Activated B cell treated with CpG ODN at 0.5 μM for 24 hours (primary cell): ENCODE results near the gene PHKA1. TPM values are rescaled to one million over a fixed set of nuclear protein-coding genes. Genes with fewer than 3 reads are reported as not detected.

ENCODE experiments used
- ATAC-seq: fragments of 200-7000 bp; cut with Tn5 transposase; one replicate; pipeline ENCODE4 v1.10.0; 2021; ENCODE audit warnings: low read depth, mild to moderate bottlenecking, moderate library complexity
- CTCF ChIA-PET: fragments of 350-600 bp; sonication (Branson Sonifier 250); formaldehyde crosslinking; loops from one replicate; lab custom pipeline; 2021; ENCODE audit warnings: antibody characterized with exemption; lab: Charles Lee
- POLR2A ChIA-PET: fragments of 350-600 bp; sonication (Branson Sonifier 250); formaldehyde crosslinking; loops from one replicate; lab custom pipeline; 2021; ENCODE audit warnings: antibody characterized with exemption; lab: Charles Lee
- DNase-seq: peaks from one replicate; pipeline ENCODE4 v3.0.0; 2022
- H3K27ac Mint-ChIP-seq: one replicate; pipeline ENCODE4 v1.8.0; 2020; ENCODE audit warnings: mixed read lengths
- H3K27me3 Mint-ChIP-seq: one replicate; pipeline ENCODE4 v1.8.0; 2021; ENCODE audit warnings: mixed read lengths
- H3K36me3 Mint-ChIP-seq: one replicate; pipeline ENCODE4 v1.8.0; 2021; ENCODE audit warnings: low read depth, mixed read lengths
- H3K4me1 Mint-ChIP-seq: one replicate; pipeline ENCODE4 v1.8.0; 2021; ENCODE audit warnings: mixed read lengths
- H3K4me3 Mint-ChIP-seq: one replicate; pipeline ENCODE4 v1.8.0; 2020; ENCODE audit warnings: mild to moderate bottlenecking, mixed read lengths
- H3K9me3 Mint-ChIP-seq: one replicate; pipeline ENCODE4 v1.8.0; 2020; ENCODE audit warnings: mixed read lengths
- CTCF ChIP-seq: fragments of 200-600 bp; IDR thresholded peaks from one replicate; pipeline ENCODE4 v1.8.0; 2022; ENCODE audit warnings: antibody characterized with exemption, mild to moderate bottlenecking
- intact Hi-C: fragments of 100-400 bp; cut with micrococcal nuclease; formaldehyde crosslinking; loops from one replicate; pipeline ENCODE4 v1.15.1; 2024
- total RNA-seq: library from RNA; stranded (reverse); gene quantifications from 2 replicates; pipeline ENCODE4 v1.2.3, GENCODE V29; 2022

PHKA1 gene
- total RNA-seq, 1 donor from 2014 or later: not detected

GRCh38 chrX:72644946-72645345, 69.2 kb downstream of the PHKA1 start:
- no peaks in the 10 kb centered on the region for H3K4me1 Mint-ChIP-seq
- ChIA-PET CTCF (no interaction called here), POLR2A (no interaction called here)
- H3K36me3 Mint-ChIP-seq: no peaks in the 10 kb centered on the region
- no peaks in the 10 kb centered on the region for H3K27me3 Mint-ChIP-seq
- no peak overlapping the region for H3K4me3 Mint-ChIP-seq
- no peak overlapping the region for H3K27ac Mint-ChIP-seq
- ATAC-seq: no peak
- intact Hi-C loops: no loop called here
- no peak for TF ChIP-seq CTCF
- DNase-seq: no peak
- H3K9me3 Mint-ChIP-seq: no peaks in the 10 kb centered on the region

GRCh38 chrX:72641611-72642010, 72.5 kb downstream of the PHKA1 start:
- ChIA-PET POLR2A (no interaction called here), CTCF (no interaction called here)
- Mint-ChIP-seq H3K4me1 (no peaks in the 10 kb centered on the region), H3K27ac (no peak overlapping the region), H3K4me3 (no peak overlapping the region), H3K9me3 (no peaks in the 10 kb centered on the region), H3K27me3 (no peaks in the 10 kb centered on the region), H3K36me3 (no peaks in the 10 kb centered on the region)
- no peak for TF ChIP-seq CTCF
- no peak for DNase-seq
- intact Hi-C loops: no loop called here
- no peak for ATAC-seq

GRCh38 chrX:72635930-72636329, 78.2 kb downstream of the PHKA1 start:
- H3K27me3 Mint-ChIP-seq: peaks cover 2% of the 10 kb centered on the region
- POLR2A ChIA-PET: no interaction called here
- no peak for ATAC-seq

GRCh38 chrX:72634331-72634730, 79.8 kb downstream of the PHKA1 start:
- peaks cover 2% of the 10 kb centered on the region for H3K9me3 Mint-ChIP-seq
- intact Hi-C loops: no loop called here
- ChIA-PET POLR2A (no interaction called here), CTCF (no interaction called here)
- DNase-seq (no peak), ATAC-seq (no peak)
- peaks cover 2% of the 10 kb centered on the region for H3K27me3 Mint-ChIP-seq
- no peak overlapping the region for H3K27ac Mint-ChIP-seq
- no peaks in the 10 kb centered on the region for H3K4me1 Mint-ChIP-seq
- no peak for TF ChIP-seq CTCF
- no peaks in the 10 kb centered on the region for H3K36me3 Mint-ChIP-seq
- no peak overlapping the region for H3K4me3 Mint-ChIP-seq

More at GRCh38 chrX:72635930-72636329, 78.2 kb downstream of the PHKA1 start:
- Mint-ChIP-seq H3K27ac (no peak overlapping the region), H3K36me3 (no peaks in the 10 kb centered on the region), H3K4me1 (no peaks in the 10 kb centered on the region), H3K4me3 (no peak overlapping the region), H3K9me3 (no peaks in the 10 kb centered on the region)
- TF ChIP-seq CTCF: no peak
- intact Hi-C loops: no loop called here
- DNase-seq: no peak
- CTCF ChIA-PET: no interaction called here

- CTCF ChIA-PET: no interaction called here
- ATAC-seq (no peak), DNase-seq (no peak)
- Mint-ChIP-seq H3K4me1 (no peaks in the 10 kb centered on the region), H3K27ac (no peak overlapping the region), H3K4me3 (no peak overlapping the region), H3K9me3 (peaks cover 2% of the 10 kb centered on the region), H3K36me3 (no peaks in the 10 kb centered on the region), H3K27me3 (peaks cover 2% of the 10 kb centered on the region)
- intact Hi-C loops: no loop called here
- no peak for TF ChIP-seq CTCF
- POLR2A ChIA-PET: no interaction called here
Measured at GRCh38 chrX:72630185-72630584, 83.9 kb downstream of the PHKA1 start.
